GM18505 (cell line): ENCODE results near the gene EMP1.

Source experiments
- ATAC-seq: cut with Tn5 transposase; IDR thresholded peaks from one replicate; pipeline ENCODE4 v1.9.1; 2021; ENCODE audit not compliant: unreplicated experiment
- POLR2A ChIP-seq: IDR thresholded peaks from 4 replicates; pipeline ENCODE4 v1.6.1; 2011; ENCODE audit warnings: borderline replicate concordance; ENCODE audit not compliant: insufficient read depth, insufficient read length; ENCODE audit errors: extremely low read depth

The EMP1 gene

GRCh38 chr12:13178568-13179210, 17.8 kb upstream of the EMP1 start:
- no peak for ATAC-seq
- no peak for TF ChIP-seq POLR2A

- ATAC-seq, result no peak
- TF ChIP-seq POLR2A, result no peak
These were observed 17.1 kb upstream of the EMP1 start for GRCh38 chr12:13179211-13180074.

- TF ChIP-seq POLR2A, result no peak
- no peak for ATAC-seq
These were observed 15.0 kb upstream of the EMP1 start for GRCh38 chr12:13181375-13182070.

DNA sequence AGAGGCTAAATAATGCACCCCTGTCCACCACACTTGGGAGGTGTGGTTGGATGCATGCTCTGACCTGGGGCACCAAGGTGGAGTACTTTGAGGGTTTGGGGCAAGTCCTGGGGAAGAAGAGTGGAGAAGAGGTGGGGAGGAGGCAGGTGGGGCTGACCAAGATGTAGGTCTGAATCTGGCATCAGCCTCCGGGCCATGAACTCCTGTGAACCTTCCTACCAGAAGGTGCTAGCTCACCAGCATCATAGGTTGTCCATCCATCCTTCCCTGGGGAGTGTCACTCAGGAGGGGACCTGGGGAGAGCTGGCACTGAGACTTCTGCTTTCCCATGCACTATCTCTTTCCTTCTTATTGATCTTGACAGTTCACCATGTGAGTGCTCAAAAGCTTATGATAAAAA, 13.6 kb upstream of the EMP1 start:
- ATAC-seq, result no peak
- TF ChIP-seq POLR2A, result no peak

- TF ChIP-seq POLR2A, result no peak
- ATAC-seq, result no peak
These were observed 12.9 kb upstream of the EMP1 start for GRCh38 chr12:13183620-13184019.

GRCh38 chr12:13186302-13186701, 10.2 kb upstream of the EMP1 start:
- no peak for ATAC-seq
- no peak for TF ChIP-seq POLR2A

- ATAC-seq, result no peak
- no peak for TF ChIP-seq POLR2A
These were observed 9.1 kb upstream of the EMP1 start for GRCh38 chr12:13187399-13187798.

DNA sequence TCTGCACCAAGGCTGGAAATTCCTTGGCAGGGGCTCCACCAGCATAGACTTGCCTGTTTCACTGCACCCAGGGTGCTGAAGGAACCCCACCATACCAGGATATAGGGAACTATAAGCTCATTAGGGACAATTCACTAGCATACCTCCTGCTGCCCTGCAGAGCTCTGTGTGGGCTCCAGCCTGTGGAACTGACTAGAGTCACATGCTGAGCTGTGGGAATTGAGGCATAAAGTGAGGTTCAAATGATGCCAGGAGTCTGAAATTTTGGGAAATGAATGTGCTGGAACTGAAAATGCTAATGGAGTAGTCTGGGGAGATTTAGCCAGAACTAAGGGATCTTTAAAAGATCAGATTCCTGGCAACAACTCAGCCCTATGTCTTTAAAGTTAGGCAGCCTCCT, 7.3 kb upstream of the EMP1 start:
- ATAC-seq, result no peak
- no peak for TF ChIP-seq POLR2A

DNA sequence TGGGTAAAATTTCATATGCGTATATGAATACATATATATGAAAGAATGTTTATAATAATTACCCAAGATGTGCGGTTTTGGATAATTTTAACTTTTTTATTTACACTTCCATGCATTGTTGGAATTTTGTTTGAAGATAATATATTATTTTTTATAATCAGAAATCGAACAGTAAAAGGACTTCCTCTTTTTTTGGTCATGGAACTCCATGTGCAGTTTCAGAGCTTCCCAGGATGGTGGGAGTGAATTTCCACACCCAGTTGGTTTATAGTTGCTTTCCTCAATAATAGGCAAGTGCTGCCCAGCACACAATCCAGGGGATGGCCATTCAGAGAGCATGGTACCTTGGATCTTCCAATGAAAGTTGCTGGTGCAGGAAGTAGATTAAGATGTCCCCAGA, 6.3 kb upstream of the EMP1 start:
- TF ChIP-seq POLR2A, result no peak
- ATAC-seq, result no peak

- TF ChIP-seq POLR2A, result no peak
- no peak for ATAC-seq
These were observed 3.8 kb upstream of the EMP1 start for GRCh38 chr12:13192719-13193118.

GRCh38 chr12:13193505-13194231, 2.9 kb upstream of the EMP1 start:
- TF ChIP-seq POLR2A, result no peak
- ATAC-seq, result no peak

DNA sequence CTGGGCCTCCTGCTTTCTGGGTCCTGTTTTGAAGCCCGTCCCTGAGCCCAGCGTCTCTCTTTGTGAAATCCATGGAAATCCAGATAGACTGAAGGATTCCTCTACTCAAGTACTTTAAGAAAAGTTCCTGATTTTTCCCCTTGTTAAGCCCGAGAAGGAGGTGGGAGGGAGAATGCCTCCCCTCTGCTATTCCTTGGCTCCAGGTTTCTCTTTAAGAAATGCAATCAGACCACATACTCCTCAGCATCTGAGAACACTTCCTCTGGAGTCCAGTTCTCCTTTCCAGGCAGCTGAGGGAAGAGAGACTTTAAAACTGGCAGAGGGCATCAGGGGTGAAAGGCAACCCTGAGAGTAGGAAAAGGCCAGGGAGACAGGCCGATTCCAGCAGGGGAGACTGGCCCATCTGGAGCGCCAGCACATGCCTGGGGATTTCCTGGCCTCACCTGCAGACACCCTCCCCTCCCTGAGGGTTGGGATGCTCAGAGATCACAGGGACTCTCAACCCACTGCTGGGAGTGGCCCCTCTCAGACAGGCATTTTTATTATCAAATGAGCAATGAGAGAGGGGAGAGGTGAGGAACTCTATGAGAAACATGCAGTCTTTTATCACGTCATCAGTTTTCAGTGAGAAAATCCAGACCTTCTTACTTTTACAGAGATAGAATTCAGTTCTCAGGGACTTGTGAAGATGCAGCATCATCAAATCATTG, 2.0 kb upstream of the EMP1 start:
- no peak for ATAC-seq

DNA sequence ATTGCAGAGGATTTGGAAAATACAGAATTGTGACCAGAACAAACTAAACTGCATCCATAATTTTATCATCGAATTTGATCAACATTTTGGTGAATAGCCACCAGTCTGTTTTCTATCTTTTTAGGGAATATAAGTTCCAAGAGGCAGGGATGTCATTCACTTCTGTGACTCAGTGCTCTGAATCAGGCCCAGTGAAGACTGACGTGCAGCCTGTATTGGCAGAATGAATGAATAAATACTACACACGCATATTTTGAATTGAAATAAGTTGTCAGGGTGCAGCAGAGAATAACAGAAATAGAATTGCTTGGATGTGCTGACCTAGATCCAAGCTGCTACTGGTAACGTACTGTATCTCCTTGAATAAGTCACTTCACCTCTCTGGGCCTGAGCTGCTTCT, 1.3 kb upstream of the EMP1 start:
- ATAC-seq, result no peak
- no peak for TF ChIP-seq POLR2A

More for the DNA sequence above, 2.0 kb upstream of the EMP1 start:
- no peak for TF ChIP-seq POLR2A

- no peak for ATAC-seq
- TF ChIP-seq POLR2A, result no peak
These were observed 769 bp upstream of the EMP1 start for GRCh38 chr12:13195785-13196129.

GRCh38 chr12:13197032-13197431, 506 bp downstream of the EMP1 start:
- ATAC-seq, result no peak
- no peak for TF ChIP-seq POLR2A
